Glutamatergic neuron (in vitro differentiated cells): ENCODE measurements around the gene PTGDR. TPM values are rescaled to one million over a fixed set of nuclear protein-coding genes. Genes with fewer than 3 reads are reported as not detected.

Source experiments
- DNase-seq: peaks from one replicate; pipeline ENCODE4 v3.0.0; 2022
- H3K27ac Mint-ChIP-seq: one replicate; pipeline ENCODE4 v1.8.0; 2020; ENCODE audit warnings: mild to moderate bottlenecking, mixed read lengths, inconsistent platforms; ENCODE audit not compliant: unreplicated experiment
- H3K27me3 Mint-ChIP-seq: one replicate; pipeline ENCODE4 v1.8.0; 2020; ENCODE audit warnings: mild to moderate bottlenecking, moderate library complexity, mixed read lengths, inconsistent platforms; ENCODE audit not compliant: unreplicated experiment
- H3K36me3 Mint-ChIP-seq: one replicate; pipeline ENCODE4 v1.8.0; 2020; ENCODE audit warnings: mild to moderate bottlenecking, mixed read lengths, inconsistent platforms; ENCODE audit not compliant: unreplicated experiment
- H3K4me1 Mint-ChIP-seq: one replicate; pipeline ENCODE4 v1.8.0; 2020; ENCODE audit warnings: mild to moderate bottlenecking, low read depth, mixed read lengths, inconsistent platforms; ENCODE audit not compliant: unreplicated experiment
- H3K4me3 Mint-ChIP-seq: one replicate; pipeline ENCODE4 v1.8.0; 2020; ENCODE audit warnings: mild to moderate bottlenecking, mixed read lengths, inconsistent platforms; ENCODE audit not compliant: unreplicated experiment
- H3K9me3 Mint-ChIP-seq: one replicate; pipeline ENCODE4 v1.8.0; 2020; ENCODE audit warnings: mild to moderate bottlenecking, moderate library complexity, mixed read lengths, inconsistent platforms; ENCODE audit not compliant: unreplicated experiment
- CTCF ChIP-seq: fragments of 200-600 bp; sonication (generic); IDR thresholded peaks from one replicate; pipeline ENCODE4 v1.5.0; 2021; ENCODE audit not compliant: partially characterized antibody, unreplicated experiment
- total RNA-seq: library from RNA; stranded (reverse); fragmentation: NEBNext Ultra II Directional; extraction: Animal tissue kit (Norgen Biotek cat#: 25700); gene quantifications from one replicate; pipeline ENCODE4 v1.2.1, GENCODE V29; 2021; ENCODE audit not compliant: unreplicated experiment

Gene PTGDR
- total RNA-seq, 1 donor from 2014 or later, result not detected

GRCh38 chr14:52251724-52252123 lies 15.8 kb upstream of the PTGDR start:
- Mint-ChIP-seq H3K27ac (no peak overlapping the region), H3K9me3 (no peaks in the 10 kb centered on the region), H3K27me3 (peaks cover 2% of the 10 kb centered on the region), H3K4me3 (no peak overlapping the region), H3K4me1 (no peaks in the 10 kb centered on the region), H3K36me3 (no peaks in the 10 kb centered on the region)
- no peak for TF ChIP-seq CTCF
- no peak for DNase-seq

GRCh38 chr14:52253503-52253902 lies 14.0 kb upstream of the PTGDR start:
- no peak for DNase-seq
- Mint-ChIP-seq H3K36me3 (no peaks in the 10 kb centered on the region), H3K9me3 (no peaks in the 10 kb centered on the region), H3K27me3 (no peaks in the 10 kb centered on the region), H3K4me1 (no peaks in the 10 kb centered on the region), H3K27ac (no peak overlapping the region), H3K4me3 (no peak overlapping the region)
- no peak for TF ChIP-seq CTCF

GRCh38 chr14:52254086-52254485 lies 13.4 kb upstream of the PTGDR start:
- TF ChIP-seq CTCF, result no peak
- no peak overlapping the region for H3K27ac Mint-ChIP-seq
- no peaks in the 10 kb centered on the region for H3K27me3 Mint-ChIP-seq
- H3K4me1 Mint-ChIP-seq, result no peaks in the 10 kb centered on the region
- H3K36me3 Mint-ChIP-seq, result no peaks in the 10 kb centered on the region
- DNase-seq, result no peak
- H3K4me3 Mint-ChIP-seq, result no peak overlapping the region
- H3K9me3 Mint-ChIP-seq, result no peaks in the 10 kb centered on the region

GRCh38 chr14:52258783-52259182 lies 8.7 kb upstream of the PTGDR start:
- Mint-ChIP-seq H3K4me3 (no peak overlapping the region), H3K4me1 (no peaks in the 10 kb centered on the region), H3K27ac (no peak overlapping the region), H3K9me3 (no peaks in the 10 kb centered on the region), H3K27me3 (peaks cover 2% of the 10 kb centered on the region), H3K36me3 (peaks cover 4% of the 10 kb centered on the region)
- DNase-seq, result no peak
- no peak for TF ChIP-seq CTCF

- DNase-seq, result no peak
- Mint-ChIP-seq H3K27ac (no peak overlapping the region), H3K4me1 (no peaks in the 10 kb centered on the region), H3K9me3 (no peaks in the 10 kb centered on the region), H3K27me3 (peaks cover 2% of the 10 kb centered on the region), H3K4me3 (no peak overlapping the region), H3K36me3 (peaks cover 4% of the 10 kb centered on the region)
- no peak for TF ChIP-seq CTCF
Measured at GRCh38 chr14:52259434-52259833, 8.1 kb upstream of the PTGDR start.
